ENCODE results near the gene TRIM54.
"Not testable (repeated sequence)": the region's sequence is repeated elsewhere in the genome, so short reads cannot be mapped to it uniquely, and the experiment has no call there.

The TRIM54 gene

DNA sequence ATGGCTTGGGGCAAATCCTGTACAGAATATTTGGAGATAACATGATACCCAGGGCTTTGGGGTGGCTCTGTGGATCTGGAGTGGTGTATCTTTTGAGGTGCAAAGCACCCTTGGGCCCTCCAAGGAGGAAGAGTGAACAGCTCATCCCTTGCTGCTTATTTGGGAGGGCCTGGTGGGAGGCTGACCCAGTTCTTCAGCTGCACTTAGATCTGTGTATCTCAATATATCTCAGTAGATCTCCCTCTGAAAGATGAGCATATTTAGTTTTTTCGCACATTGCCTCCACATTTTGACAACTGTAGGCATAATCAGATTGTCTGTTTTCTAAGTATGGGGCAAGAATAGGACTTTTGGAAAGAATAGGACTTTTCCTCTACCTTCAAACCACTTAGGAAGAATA lies 2.8 kb downstream of the TRIM54 start:
- DNase-seq (ENCODE audit: low read depth in 2 of 2) = no peak

DNA sequence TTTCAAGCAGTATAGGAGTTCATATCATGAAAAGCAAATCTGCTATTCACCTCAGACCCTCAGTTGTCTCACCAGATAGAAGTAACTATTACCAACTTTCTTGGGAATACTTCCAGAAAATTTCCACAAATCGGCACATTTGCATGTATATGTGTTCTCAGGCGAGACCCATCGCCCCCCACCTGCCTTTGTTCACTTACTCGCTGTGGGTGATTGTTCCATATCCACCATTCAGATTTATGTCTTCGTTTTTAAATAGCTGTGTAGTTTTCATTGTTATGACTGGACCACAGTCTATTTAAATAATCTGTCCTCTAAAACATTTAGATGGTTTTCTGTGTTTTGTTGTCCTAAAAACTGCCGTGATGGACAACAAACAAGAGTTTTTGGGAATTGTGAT lies 3.3 kb downstream of the TRIM54 start:
- no peak for DNase-seq (ENCODE audit: low read depth in 2 of 2)

DNA sequence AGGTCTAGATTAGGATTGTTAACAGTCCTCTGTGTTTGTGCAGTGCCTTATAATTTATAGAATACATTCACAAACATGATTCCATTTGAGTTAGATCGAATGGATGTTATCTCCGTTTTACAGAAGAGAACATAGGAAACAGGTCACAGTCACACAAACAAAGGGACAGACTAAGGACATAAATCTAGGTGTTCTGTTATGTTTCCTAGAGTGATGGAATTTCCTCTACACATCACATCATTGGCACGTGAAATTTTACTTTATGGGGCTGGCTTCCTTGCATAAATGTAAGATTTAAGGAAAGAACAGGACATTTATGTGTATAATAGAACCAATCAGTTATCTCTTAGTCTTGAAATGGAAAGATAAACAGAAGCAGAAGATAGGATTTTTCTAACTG lies 6.4 kb downstream of the TRIM54 start:
- no peak for DNase-seq (ENCODE audit: low read depth in 2 of 2)

DNA sequence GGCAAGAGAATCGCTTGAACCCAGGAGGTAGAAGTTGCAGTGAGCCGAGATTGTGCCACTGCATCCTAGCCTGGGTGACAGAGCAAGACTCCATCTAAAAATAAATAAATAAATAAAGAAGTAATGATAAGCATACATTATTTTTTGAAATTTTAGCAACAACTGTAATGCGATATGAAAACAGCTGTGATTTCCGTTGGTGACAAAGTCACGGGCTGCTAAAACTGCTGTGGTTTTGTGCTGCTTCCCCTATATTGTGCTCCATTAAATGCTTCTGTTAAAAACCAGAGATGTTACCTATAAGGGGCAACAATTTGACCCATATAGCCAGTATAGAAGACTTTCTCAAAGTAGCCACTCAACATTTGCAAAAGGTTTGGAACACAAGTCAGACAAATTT lies 8.3 kb downstream of the TRIM54 start:
- no peak for DNase-seq (ENCODE audit: low read depth in 2 of 2)

DNA sequence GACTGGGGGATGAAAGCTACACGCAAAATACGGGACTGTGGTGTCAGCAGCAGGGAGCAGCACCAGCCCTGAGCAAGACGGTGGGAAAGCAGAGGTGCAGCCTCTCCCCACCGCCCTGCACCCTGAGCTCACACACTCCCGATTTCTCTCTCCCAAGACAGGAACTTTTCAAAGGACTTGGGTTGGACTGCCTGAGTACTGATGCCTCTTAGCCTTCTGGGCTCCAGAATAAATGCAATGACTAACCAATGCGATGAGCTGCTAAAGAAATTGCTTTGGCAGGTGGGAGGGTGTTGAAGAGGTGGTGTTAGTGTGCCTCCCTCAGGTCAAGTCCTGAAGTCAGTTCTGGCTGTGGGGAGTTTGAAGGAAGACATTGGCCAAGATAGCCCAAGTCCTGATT lies 9.6 kb downstream of the TRIM54 start:
- no peak for DNase-seq (ENCODE audit: low read depth in 2 of 2)

DNA sequence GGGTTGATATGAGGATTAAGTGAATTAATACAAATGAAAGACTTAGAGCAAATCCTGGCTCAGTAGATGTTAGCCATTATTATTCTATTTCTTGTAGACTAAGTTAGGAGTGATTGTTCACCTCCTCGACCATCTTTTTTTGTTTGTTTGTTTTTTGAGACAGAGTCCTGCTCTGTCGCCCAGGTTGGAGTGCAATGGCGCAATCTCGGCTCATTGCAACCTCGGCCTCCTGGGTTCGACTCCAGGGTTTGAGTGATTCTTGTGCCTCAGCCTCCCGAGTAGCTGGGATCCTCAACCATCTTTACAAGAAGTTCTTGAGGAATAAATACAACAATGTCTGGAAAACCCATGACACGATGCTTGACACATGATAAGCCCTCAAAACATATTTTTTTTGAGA lies 12.7 kb downstream of the TRIM54 start:
- no peak for DNase-seq (ENCODE audit: low read depth in 2 of 2)

DNA sequence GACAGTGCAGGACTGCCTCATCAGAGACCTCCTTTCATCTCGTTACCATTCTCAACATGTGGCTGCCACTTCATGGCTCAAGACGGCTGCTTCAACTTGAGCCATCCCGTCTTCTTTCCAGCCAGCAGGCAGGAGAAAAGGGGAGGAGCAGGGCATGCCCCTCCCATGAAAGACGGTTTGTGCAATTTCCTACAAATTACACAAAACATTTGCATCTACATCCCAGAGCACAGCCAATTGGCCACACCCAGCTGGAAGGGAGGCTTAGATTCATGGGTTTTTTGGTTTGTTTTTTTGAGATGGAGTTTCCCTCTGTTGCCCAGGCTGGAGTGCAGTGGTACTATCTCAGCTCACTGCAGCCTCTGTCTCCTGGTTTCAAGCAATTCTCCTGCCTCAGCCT lies 14.3 kb downstream of the TRIM54 start:
- DNase-seq (ENCODE audit: low read depth in 2 of 2) = no peak

DNA sequence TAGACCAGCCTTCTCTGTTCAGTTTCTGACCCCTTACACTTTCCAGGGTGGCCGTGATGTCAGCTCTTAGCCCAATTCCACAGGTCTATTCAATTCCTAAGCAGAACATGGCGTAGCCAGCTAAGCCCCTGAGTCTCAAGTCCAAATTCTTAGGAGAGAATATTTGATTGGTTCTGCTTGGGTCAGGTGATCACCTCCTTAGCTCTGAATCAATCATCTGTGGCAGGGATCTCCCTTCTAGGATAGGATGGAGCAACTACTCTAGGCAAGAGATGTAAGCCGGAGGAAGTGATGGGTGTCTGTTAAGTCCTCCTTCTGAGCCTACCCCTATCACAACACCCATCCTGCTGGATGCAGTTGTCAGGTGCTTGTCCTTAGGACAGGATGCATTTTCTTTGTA lies 15.0 kb downstream of the TRIM54 start:
- no peak for DNase-seq (ENCODE audit: low read depth in 2 of 2)

DNA sequence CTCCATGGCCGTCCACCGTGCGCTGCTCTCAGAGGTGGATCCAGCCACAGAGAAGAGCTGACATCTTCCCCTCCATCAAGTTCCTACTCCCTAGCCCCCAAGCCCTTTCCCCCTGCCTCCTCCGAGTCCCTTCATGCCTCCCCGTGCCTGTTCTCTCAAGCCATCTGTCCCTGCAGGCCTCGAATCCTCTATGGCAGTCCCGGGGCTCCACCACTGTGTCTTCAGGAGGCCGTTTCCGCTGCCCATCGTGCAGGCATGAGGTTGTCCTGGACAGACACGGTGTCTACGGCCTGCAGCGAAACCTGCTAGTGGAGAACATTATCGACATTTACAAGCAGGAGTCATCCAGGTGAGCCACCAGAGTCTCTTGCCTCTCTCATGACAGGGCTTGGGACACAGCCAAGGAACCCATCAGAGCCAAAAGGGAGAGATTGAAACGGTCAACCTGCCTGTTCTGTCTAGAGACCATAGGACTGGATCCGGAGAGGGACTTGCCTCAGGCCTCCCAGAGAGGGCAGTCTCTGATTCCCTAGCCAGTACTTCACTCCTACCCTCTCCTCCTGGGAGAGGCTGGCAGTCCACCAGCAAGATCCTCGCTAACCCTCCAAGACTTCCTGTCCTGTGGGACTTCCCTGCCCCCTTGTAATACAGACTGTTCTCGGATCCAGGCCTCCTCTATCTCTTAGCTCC lies 16.3 kb downstream of the TRIM54 start:
- DNase-seq (ENCODE audit: low read depth in 2 of 2) = no peak

DNA sequence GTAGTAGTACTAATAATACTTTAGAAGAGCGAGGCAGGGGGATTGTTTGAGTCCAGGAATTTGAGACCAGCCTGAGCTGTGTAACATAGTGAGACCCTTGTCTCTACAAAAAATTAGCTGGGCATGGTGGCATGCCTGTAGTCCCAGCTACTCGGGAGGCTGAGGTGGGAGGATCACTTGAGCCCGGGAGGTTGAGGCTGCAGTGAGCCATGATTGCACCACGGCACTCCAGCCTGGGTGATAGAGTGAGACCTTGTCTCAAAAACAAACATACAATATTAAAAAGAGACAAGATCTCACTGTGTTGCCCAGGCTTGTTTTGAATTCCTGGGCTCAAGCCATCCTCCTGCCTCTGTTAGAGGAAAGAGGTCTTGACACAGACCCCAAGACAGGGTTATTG lies 18.4 kb downstream of the TRIM54 start:
- DNase-seq (ENCODE audit: low read depth in 2 of 2) = not testable (repeated sequence)

DNA sequence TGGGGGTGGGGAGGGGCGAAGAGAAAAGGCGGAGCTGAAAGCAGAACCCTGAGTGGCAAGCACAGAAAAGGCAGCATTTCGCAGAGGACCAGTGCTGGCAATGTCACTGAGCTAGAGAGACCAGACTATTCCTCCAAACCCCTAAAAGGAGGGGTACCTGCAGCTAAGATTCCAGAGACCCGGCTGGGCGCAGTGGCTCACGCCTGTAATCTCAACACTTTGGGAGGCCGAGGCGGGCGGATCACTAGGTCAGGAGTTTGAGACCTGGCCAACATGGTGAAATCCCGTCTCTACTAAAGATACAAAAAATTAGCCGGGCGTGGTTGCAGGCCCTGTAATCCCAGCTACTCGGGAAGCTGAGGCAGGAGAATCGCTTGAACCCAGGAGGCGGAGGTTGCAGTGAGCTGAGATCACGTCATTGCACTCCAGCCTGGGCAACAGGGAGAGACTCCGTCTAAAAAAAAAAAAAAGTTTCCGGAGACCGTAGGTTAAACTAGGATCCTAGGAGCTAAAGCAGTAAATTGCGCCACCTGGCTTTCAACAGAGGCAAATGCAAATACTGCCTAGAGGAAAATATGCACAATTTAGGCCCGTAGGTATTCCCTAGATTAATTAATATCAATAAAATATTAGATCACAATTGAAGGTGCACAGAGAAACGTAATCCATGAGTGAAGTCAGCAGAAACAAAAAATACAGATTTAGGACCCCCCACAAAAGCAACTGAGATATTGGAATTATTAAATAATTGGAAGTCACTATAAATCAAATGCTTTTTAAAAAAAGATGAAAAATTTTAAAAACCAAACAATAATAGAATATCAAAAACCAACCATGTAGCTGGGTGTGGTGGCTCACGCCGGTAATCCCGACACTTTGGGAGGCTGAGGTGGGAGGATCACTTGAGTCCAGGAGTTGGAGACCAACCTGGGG lies 21.1 kb downstream of the TRIM54 start:
- DNase-seq (ENCODE audit: low read depth in 2 of 2) = no peak

DNA sequence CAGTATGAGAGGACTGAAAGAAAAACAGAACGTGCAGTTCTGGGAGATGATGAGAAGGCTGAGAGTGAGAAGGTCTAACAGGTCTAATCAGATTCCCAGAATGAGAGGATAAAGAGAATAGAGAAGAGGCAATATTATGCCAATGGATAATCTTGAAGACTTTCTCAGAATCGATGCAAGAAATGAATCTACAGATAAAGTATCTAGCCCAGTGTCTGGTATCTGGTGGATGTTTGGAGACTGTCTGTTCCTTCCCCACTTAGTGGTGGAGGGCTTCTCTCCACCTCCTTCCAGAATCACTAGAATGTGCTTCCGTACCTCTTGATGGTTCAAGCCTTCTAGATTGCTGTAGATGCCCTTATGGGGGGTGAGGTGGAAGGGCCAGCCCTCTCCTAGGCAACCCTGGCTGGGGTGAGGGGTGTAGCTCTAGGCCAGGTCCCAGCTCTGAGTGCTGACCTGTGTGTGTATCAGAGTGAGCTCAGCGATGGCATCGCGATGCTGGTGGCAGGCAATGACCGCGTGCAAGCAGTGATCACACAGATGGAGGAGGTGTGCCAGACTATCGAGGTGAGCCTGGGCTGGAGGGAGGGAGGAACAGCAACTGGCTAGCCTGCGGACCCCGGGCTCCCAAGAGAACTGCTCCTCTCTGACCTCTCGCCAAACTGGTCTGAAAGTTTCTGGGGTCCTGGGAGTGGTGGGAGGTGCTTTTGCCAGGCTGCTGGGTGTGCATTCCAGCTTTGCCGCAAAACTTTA lies 22.4 kb downstream of the TRIM54 start:
- DNase-seq (ENCODE audit: low read depth in 2 of 2) = no peak

DNA sequence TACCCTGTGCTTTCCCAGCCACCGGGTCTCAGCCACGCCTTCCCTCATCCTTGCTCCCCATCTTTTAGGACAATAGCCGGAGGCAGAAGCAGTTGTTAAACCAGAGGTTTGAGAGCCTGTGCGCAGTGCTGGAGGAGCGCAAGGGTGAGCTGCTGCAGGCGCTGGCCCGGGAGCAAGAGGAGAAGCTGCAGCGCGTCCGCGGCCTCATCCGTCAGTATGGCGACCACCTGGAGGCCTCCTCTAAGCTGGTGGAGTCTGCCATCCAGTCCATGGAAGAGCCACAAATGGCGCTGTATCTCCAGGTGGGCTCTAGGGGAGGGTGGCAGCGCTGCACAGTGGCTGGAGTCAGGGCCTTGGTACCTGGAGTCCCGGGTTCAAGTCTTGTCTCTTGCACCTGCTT lies 23.3 kb downstream of the TRIM54 start:
- DNase-seq (ENCODE audit: low read depth in 2 of 2) = no peak

DNA sequence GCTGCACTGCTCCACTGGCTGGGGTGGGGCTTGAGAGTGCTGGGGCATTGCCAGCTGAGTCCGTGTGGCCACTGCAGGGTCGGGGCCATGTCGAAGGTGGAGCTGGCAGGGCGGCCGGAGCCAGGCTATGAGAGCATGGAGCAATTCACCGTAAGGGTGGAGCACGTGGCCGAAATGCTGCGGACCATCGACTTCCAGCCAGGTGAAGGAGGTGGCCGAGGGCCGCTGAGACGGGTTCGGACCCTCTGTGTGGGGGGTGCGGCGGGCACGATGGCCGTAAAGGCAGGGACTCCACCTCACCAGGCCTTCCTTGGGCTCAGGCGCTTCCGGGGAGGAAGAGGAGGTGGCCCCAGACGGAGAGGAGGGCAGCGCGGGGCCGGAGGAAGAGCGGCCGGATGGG lies 23.9 kb downstream of the TRIM54 start:
- DNase-seq (ENCODE audit: low read depth in 2 of 2) = no peak

DNA sequence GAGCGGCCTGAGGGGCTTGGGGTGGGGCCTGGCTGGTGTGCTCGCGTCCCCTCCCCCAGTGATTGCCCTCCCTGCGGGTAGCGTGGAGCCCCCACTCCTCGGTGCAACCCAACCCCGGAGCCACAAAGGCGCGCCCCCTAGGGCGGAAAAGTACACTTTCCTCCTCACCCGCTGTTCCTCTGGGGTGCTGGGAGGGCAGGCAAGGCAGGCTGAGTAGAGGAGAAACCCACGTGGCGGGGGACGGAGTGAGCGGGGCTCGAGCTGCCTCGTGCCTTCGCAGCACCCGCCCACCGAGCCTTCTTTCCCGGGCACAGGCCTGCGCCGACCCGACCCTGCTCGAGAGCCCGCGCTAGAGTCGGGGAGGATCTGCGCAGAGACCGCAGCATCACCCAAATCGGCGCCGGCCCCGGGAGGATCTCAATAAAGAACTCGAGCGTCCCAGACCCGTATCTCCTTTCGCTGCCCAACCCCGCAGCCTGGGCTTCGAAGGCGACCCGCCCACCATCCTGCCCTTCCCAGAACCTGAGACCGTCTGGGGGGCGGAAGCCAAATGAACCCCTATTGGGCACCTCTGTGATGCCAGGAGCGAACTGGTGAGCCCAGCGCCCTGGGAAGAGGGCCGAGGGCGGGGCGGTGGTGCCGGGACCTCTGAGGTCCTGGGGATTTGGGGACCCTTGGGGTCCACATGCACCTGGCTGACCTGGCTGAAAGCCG lies 24.5 kb downstream of the TRIM54 start:
- no peak for DNase-seq (ENCODE audit: low read depth in 2 of 2)

DNA sequence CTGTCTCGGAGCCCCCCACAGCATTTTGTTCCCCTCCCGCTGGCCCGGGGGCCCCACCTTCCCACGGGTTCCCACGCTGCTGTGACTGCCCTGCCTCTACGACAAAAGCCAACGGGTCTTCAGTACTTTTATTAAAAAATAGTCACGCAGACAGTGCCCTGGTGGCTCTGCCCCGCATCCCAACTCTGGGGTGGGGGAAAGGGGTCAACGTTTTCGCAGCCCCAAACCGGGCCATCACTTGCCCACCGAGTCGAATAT lies 25.0 kb downstream of the TRIM54 start:
- no peak for DNase-seq (ENCODE audit: low read depth in 2 of 2)

DNA sequence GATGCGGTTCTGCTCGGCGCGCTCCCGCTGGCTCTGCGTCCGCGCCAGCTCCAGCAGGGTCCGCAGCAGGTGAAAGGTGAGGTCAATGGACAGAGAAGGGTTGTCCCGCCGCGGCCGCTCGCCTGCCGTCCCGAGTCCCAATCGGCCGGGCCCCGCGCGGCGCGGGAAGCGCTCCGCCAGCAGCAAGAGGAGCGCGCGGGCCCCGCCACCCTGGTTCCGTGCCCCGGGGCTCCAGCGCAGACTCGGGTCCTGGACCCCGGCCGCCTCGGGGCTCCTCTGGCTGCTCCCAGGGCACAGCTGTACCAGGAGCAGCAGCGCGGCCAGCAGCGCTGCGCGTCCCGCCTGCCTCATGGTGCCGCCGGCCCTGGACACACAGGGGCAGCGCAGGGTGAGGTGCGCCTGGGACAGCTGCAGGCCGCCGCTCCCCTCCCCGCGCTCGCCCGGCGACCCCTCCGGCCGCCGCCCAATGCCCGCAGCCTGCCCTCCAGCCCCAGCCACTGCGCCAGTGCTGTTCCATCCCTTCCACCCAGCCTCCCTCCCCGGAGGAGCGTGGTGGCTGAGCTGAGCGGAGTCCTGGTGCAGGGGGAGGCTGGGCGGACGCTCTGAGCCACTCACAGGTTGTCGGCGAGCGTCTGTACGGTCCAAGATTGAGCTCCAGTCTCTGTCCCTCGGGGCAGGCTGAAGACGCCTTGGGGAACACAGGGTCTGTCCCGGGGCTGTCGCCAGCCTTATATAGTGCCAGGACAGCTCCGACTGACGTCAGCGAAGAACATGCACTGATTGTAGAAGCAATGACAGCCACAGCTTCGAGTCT lies 25.5 kb downstream of the TRIM54 start:
- no peak for DNase-seq (ENCODE audit: low read depth in 2 of 2)

DNA sequence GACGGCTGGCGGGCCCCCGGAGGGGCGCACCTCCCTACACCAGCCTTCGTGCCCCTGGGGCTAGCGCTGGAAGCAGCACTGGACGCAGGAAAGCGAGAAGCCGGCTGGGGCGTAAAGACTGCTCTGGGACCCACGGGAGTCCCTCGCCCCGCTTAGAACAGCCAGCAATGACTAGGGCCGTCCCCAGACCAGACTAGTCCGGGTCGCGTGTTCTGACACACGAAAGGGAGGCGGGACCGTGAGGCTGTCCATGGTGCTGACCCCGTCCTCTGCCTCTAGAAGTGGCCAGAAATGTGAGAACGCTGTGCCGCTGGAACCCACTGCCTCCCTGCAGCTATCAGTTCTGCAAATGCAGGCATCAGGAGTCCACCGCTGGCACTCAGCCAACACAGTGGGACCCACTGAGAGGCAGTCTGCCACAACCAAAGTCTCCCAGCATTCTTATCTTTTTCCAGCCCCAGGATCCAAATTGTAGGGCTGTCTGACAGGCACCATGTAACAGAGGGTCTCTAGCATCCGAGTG lies 26.2 kb downstream of the TRIM54 start, which contains the start of gene UCN:
Gene UCN (minus strand): TSS at position 87 of the 523 bp plus-strand sequence. CDS start 550 bp downstream, outside the sequence.
- DNase-seq (ENCODE audit: low read depth in 2 of 2) = no peak

DNA sequence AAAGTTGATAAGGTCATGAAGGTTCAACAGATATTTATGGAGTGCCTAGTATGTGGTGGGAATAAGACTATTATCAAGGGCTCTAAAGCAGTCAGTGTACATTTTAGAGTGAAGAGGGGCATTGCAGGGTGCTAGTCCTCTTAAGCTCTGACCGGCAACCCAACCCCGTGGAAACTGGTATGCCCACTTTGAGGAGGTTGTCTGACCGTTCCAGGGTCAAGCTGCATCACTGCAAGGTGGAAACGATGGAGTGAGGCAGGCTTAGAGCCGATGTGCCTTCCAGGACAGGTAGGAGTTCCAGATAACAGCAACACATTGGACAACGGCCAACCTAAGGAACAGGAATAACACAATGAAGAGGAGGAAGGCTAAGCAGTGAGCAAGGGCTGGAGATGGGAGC lies 27.4 kb downstream of the TRIM54 start:
- DNase-seq (ENCODE audit: low read depth in 2 of 2) = no peak

DNA sequence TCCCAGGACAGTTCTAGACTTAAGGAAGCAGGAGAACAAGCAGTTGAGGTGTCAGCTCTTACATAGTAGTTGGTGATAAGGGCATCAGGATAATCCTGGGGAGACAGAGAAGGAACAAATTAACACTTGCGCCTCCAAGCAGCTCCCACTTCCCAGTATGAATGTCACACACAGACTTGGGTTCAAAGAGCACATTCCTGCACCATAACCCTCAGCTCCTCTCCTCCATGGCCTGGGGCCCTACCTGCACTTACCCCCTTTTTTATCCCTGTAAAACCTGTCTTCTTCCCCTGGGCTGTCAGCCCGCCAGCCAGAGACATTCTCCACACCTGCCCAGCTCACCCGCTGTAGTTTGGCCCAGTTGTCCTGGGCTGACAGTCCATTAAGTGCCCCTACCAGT lies 29.9 kb downstream of the TRIM54 start:
- DNase-seq (ENCODE audit: low read depth in 2 of 2) = no peak
